ENCODE measurements around the gene COL9A1.

Gene COL9A1

DNA sequence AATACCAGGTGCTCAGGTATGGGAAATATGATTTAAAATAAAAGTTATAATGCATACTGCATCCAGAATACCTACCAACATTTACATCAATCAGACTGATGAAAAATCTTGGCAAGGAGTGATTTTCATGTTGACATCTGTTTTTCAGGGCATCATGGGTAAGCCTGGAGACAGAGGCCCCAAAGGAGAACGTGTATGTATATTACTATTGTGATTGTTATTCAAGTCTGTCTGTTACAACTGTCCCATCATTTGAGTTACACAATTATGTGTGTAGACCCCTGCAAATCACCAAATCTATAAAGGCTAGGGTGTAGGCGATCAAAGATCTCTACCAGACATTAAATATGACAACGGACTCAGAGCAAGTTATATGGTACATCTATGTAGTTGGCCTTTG is 118.2 kb downstream of the COL9A1 start:
- DNase-seq = no peak
- in situ Hi-C loops (cut with MboI; ENCODE audit: low pct_unique_long_range_greater_than_20kb, low sequenced_read_pairs) = no loop called here

DNA sequence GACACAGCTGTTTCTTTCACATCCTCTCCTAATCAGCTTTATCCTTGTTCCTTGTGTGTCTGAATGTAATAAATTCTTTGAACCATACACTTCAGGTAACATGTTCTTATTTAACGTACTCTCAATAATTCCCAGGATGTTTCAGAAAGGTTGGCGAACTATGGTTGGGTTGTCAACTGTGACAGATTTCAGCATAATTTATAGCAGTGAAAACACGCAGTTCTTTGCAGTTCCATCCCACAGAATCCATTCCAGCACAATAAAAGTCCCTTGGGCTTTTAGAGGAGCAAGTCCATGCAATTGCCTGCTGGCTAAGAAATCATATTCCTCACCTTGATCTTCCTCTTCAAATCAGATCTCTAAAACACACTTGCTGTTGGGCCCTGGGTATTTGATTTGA is 119.3 kb downstream of the COL9A1 start:
- no peak for DNase-seq
- in situ Hi-C loops (cut with MboI; ENCODE audit: low pct_unique_long_range_greater_than_20kb, low sequenced_read_pairs) = no loop called here

DNA sequence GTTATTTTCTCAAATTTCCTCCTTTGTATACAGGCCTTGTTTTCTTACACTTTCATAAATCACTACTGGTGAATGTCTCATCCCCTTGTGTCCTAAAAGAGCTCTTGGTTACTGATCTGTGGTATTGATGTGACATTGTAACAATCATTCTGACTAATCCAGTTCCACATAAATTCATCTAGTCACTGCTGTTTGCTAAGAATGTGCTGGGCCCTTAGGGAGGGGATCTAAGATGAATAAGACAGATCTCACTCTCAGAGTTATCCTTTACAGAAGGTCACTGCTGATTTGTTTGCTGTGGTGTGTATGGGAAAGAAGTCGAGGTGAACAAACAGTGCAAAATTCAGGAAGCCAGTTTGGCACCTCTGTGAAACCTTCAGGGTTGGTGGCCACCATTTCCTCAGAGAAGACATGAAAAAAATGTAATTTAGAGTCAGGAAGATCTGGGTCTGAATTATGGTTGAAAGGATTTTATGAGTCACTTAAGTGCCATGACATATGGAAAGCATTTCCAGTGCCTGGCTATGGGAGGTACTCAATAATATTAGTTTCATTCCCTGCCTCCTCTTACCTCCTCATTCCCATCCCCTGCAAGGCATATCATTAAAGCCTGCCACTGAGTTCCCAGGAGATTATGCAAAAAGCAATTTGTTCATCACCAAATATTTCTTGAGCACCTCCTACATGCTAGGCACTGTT is 121.8 kb downstream of the COL9A1 start:
- in situ Hi-C loops (cut with MboI; ENCODE audit: low pct_unique_long_range_greater_than_20kb, low sequenced_read_pairs) = no loop called here
- DNase-seq = no peak

DNA sequence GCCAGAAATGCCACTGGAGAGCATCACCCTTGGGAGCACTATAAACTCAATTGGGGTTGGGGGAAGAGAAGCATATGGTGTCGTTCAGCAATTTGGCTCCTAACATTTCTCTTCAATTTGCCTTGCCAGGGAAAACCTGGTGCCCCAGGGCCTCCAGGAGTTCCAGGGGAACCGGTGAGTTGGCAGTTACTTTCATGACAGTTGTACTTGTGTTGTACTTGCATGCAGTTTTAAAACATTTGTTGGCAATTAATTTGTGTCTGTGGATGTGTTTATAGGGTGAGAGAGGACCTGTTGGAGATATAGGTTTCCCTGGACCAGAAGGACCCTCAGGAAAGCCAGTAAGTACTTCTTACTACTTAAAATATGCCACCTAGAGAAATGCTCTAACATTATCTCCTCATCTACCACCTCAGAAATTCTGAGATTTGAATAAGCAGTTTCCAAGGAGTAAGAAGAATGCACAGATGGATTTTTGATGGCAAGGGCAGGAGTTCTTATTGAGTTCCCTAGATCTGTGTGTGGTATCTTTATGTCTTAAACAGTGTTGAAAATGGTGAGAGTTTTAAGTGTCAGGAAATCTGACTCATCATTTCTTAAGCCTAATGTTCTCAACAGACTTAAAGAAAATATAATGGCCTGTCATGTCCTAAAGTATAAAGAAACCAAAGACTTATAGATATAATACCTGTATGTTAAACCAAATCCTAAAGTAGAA is 122.5 kb downstream of the COL9A1 start:
- in situ Hi-C loops (cut with MboI; ENCODE audit: low pct_unique_long_range_greater_than_20kb, low sequenced_read_pairs) = no loop called here
- DNase-seq = no peak

DNA sequence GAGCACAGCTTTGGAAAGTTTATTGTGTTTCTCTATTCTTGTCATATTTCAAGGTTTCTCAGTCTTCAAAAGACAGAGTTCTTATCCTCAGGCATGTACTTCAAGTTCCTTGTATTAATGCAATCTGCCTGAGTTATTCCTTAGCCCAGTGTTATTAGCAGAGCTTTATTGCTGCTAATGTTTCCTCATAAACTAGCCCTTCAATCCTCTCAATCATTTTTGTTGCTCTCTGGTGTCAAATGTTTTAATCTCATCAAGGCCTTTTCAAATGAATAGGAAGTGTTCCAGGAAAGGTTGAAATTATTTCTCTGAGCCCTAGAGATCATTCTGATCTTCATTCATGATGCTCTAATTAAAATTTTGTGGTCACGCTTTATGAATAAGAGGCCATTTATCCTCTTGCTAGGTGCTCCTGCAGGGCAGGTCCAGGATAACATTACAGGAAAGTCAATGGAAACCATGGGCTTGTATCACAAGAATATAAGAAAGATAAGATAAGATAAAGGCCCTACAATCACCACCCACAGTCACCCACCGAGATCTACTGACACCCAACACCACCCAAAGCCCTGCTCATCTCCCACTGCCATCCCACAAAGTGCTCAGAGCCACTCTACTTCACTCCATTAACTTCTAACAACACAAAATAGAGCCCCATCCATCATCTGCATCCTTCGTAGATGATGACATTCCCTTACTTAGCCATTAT is 125.9 kb downstream of the COL9A1 start:
- in situ Hi-C loops (cut with MboI; ENCODE audit: low pct_unique_long_range_greater_than_20kb, low sequenced_read_pairs) = no loop called here
- DNase-seq = no peak

DNA sequence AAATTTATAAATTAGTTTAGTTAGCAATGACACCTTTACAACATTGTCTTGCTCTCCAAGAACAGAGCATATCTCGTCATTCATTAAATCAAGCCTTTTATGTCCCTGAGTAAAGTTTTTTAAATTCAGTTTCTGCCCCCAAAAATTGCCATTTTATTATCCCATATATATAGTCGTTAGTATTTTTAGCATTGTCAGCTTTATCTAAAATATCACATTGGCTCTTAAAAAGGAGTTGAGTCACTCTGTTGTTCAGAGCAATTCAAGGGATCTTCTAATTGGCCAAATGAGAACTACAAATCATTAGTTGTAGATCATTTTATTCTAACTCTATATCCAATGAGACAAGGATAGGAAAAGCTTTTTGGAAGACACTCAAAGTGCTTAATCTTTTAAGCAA is 127.1 kb downstream of the COL9A1 start:
- in situ Hi-C loops (cut with MboI; ENCODE audit: low pct_unique_long_range_greater_than_20kb, low sequenced_read_pairs) = no loop called here
- no peak for DNase-seq

DNA sequence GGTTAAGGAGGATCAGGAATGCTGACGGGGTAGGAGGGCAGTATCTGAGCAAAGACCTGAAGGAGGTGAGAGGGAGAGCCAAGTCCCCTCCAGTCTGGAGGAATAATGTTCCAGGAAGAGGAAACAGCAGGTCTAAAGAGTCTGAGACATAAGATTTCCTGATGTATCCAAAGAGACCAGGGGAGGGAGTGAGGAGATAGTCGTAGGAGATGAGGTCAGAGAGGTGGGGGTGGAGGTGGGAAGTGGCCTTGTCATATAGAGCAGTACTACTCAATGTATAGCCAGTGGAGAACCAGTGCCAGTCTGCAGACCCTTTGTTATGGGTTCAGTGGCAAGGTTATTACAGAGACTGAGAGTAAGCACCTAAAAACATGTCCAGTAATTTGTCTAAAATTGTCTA is 130.6 kb downstream of the COL9A1 start:
- no peak for DNase-seq
- in situ Hi-C loops (cut with MboI; ENCODE audit: low pct_unique_long_range_greater_than_20kb, low sequenced_read_pairs) = no loop called here

DNA sequence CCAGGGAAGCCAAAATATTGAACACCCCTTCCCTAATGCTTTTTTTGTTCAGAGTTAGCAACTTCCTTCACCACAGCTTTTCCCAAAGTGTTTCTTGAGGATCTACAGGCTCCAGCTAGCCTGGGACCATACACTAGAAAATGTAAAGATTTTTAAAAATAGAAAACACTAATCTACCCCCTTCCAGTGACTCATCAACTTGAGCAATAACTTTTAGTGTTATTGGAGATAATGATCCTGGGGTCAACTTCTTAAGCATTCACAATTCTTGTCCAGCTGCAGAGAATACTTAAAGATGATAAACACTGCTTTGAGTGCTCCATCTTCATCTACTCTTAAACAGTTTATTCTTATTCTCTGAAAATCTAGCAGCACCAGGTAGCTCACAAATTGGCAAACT is 131.6 kb downstream of the COL9A1 start:
- DNase-seq = no peak
- in situ Hi-C loops (cut with MboI; ENCODE audit: low pct_unique_long_range_greater_than_20kb, low sequenced_read_pairs) = no loop called here

DNA sequence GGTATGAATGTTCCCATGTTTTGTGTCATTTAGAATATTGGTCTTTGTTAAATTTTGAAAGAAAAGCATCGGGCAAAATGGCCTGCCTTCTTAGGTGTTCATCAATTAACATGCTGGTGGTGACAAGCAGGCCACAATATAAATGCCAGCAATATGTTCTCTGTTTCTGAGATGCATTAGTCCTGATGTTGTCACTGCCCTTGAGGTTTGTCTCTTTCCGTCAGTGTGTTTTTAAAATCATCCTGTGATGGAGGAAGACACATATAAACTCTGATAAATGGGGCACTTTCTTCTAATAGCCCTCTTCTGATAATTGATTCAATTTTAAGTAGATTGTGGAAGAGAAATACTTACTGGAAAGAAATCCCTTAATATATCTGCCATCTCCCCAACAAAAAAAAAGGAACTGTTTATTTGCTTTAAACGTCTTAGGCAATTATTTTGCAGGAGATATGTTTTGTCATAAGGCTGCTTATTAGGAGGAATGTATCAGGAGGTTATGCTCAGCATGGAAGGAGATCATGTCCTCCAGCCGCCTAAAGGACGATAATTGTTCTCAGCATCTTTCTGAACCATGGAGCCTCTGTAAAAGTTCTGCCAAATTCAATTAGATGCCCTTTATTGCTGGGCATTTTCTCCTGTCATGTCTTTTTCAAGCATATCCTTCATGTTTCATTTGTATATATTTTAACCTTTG is 134.1 kb downstream of the COL9A1 start:
- DNase-seq = no peak
- in situ Hi-C loops (cut with MboI; ENCODE audit: low pct_unique_long_range_greater_than_20kb, low sequenced_read_pairs) = no loop called here
